Activated naive CD8-positive, alpha-beta T cell (primary cell): Measurements from ENCODE around the gene UGT1A6.
"Not testable (repeated sequence)": the region's sequence is repeated elsewhere in the genome, so short reads cannot be mapped to it uniquely, and the experiment has no call there.

Experiments
- H3K27ac Mint-ChIP-seq: one replicate; pipeline ENCODE4 v1.8.0; 2021; ENCODE audit warnings: mixed read lengths
- H3K27me3 Mint-ChIP-seq: one replicate; pipeline ENCODE4 v1.8.0; 2021; ENCODE audit warnings: mixed read lengths
- H3K36me3 Mint-ChIP-seq: one replicate; pipeline ENCODE4 v1.8.0; 2021; ENCODE audit warnings: mixed read lengths
- H3K4me1 Mint-ChIP-seq: one replicate; pipeline ENCODE4 v1.8.0; 2021; ENCODE audit warnings: low read depth, mixed read lengths
- H3K4me3 Mint-ChIP-seq: one replicate; pipeline ENCODE4 v1.8.0; 2021; ENCODE audit warnings: mild to moderate bottlenecking, mixed read lengths
- H3K9me3 Mint-ChIP-seq: one replicate; pipeline ENCODE4 v1.8.0; 2021; ENCODE audit warnings: low read depth, mixed read lengths

Gene UGT1A6

DNA sequence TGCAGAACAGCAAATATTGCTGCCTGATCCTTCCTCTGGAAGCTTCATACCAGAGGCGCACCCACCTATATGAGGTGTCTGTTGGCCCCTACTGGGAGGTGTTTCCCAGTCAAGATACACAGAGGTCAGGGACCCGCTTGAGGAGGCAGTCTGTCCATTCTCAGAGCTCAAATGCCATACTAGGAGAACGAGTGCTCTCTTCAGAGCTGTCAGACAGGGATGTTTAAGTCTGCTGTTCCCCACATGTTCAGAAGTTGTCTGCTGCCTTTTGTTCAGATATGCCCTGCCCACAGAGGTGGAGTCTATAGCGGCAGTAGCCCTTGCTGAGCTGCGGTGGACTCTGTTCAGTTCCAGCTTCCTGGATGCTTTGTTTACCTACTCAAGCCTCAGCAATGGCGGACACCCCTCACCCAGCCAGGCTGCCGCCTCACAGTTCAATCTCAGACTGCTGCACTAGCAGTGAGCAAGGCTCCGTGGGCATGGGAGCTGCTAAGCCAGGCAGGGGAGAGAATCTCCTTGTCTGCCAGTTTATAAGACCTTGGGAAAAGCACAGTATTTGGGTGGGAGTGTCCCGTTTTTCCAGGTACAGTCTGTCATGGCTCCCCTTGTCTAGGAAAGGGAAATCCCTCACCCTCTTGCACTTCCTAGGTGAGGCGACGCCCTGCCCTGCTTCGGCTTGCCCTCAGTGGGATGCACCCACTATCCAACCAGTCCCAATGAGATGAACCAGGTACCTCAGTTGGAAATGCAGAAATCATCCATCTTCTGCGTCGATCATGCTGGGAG lies 44.4 kb downstream of the UGT1A6 start:
- H3K4me3 Mint-ChIP-seq, H3K36me3 Mint-ChIP-seq: not testable (repeated sequence)
- peaks cover 16% of the 10 kb centered on the region for H3K27me3 Mint-ChIP-seq

DNA sequence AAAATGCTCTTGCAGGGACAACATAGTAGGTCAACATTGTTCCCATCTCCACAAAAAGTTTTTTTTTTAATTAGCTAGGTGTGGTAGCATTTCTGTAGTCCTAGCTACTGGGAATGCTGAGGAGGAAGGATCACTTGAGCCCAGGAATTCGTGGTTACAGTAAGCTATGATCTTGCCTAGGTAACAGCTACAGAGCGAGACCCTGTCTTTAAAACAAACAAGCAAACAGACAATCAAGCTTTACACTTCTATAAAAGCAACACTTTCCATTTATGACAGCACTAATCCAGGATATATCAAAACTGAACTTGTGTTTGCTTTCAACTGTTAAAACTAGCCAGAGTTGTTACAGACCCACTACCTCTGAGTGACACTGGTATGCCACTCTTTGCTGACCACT lies 48.2 kb downstream of the UGT1A6 start:
- H3K36me3 Mint-ChIP-seq = no peaks in the 10 kb centered on the region
- no peaks in the 10 kb centered on the region for H3K4me1 Mint-ChIP-seq
- H3K9me3 Mint-ChIP-seq = no peaks in the 10 kb centered on the region
- no peak overlapping the region for H3K4me3 Mint-ChIP-seq
- H3K27ac Mint-ChIP-seq = no peak overlapping the region
- peaks cover 14% of the 10 kb centered on the region for H3K27me3 Mint-ChIP-seq

More for the DNA sequence above, 44.4 kb downstream of the UGT1A6 start:
- H3K4me1 Mint-ChIP-seq, H3K9me3 Mint-ChIP-seq, H3K27ac Mint-ChIP-seq: not testable (repeated sequence)

DNA sequence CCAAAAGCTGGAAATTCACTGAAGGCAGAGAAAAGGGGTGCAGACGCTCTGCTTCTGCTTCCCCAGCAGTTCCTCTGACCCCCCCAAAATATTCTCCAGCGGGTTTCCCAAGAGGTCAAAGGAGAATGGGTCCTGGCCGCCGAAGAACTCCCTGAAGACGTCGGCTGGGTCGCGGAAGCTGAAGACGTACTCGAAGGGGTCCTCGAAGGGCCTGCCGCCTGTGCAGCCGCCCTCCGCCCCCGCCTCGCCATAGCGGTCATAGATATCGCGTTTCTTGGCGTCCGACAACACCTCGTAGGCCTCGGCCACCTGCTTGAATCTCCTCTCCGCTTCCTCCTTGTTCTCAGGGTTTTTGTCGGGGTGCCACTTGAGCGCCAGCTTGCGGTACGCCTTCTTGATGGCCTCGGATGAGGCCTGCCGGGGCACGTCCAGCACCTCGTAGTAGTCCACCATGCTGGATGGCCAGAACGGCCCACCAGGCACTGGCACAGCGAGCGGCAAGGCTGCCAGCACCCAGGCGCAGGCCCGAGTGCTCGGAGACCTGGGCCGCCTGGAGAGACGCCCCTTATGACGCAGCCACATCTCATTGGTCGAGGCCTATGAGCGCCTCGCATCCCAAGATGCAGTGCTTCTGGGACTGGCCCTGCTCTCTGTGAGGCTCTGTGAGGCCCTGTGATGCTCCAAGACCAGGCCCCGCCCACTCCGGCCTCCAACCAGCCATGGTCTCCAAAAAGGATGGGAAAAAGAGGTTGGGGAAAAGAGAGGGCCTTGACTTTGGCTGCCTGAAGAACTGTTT lies 51.0 kb downstream of the UGT1A6 start:
- H3K9me3 Mint-ChIP-seq = no peaks in the 10 kb centered on the region
- H3K4me3 Mint-ChIP-seq = no peak overlapping the region
- H3K36me3 Mint-ChIP-seq = no peaks in the 10 kb centered on the region
- H3K4me1 Mint-ChIP-seq = no peaks in the 10 kb centered on the region
- no peak overlapping the region for H3K27ac Mint-ChIP-seq
- peaks cover 14% of the 10 kb centered on the region for H3K27me3 Mint-ChIP-seq

DNA sequence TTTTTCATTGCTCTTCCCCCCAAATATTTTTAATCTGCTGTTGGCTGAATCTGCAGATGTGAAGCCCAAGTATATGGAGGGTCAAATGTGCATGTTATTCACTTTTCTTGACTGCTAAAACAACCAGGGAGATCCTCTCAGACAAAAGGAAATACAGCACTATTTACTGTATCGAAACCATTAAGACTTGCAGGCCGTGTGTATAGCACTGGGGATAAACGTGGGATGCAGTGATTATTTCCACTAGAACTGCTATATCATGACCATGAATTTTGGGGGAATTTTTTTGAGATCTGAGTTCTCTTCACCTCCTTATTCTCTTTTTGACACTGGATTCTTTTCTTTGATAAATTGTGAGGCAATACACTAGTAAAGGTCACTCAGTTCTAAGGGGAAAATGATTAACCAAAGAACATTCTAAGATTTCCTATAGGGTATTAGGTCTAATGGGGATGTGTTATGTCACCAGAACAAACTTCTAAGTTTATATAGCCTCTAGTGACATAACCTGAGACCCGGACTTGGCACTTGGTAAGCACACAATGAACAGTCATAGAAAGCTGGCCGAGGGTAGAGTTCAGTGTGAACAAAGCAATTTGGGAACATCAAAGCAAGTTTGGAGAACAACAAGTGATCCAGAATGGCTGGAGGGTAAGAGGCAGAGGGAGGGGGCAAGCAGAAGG lies 52.5 kb downstream of the UGT1A6 start:
- peaks cover 14% of the 10 kb centered on the region for H3K27me3 Mint-ChIP-seq
- no peak overlapping the region for H3K4me3 Mint-ChIP-seq
- no peak overlapping the region for H3K27ac Mint-ChIP-seq
- no peaks in the 10 kb centered on the region for H3K36me3 Mint-ChIP-seq
- no peaks in the 10 kb centered on the region for H3K4me1 Mint-ChIP-seq
- peaks cover 5% of the 10 kb centered on the region for H3K9me3 Mint-ChIP-seq

DNA sequence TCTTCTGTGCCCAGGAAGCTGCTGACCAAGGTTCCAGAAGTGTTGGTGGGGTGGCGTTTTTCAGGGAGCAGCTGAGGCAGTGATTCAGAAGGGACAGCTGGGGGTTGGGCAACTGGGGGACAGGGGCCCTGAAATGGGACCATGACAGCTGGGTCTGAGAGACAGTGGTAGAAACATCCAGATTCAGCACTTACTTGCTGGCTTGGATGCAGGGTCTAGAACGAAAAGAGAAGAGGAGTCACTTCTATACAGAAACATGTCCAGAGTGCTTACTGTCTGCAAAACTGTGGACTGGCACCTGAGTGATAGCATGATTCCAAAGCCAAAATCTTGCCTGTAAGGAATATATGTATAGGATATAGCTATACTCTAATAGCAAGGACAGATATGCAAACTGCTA lies 53.1 kb downstream of the UGT1A6 start:
- H3K4me3 Mint-ChIP-seq, H3K36me3 Mint-ChIP-seq, H3K27ac Mint-ChIP-seq, H3K4me1 Mint-ChIP-seq, H3K9me3 Mint-ChIP-seq: not testable (repeated sequence)
- H3K27me3 Mint-ChIP-seq = peaks cover 14% of the 10 kb centered on the region

DNA sequence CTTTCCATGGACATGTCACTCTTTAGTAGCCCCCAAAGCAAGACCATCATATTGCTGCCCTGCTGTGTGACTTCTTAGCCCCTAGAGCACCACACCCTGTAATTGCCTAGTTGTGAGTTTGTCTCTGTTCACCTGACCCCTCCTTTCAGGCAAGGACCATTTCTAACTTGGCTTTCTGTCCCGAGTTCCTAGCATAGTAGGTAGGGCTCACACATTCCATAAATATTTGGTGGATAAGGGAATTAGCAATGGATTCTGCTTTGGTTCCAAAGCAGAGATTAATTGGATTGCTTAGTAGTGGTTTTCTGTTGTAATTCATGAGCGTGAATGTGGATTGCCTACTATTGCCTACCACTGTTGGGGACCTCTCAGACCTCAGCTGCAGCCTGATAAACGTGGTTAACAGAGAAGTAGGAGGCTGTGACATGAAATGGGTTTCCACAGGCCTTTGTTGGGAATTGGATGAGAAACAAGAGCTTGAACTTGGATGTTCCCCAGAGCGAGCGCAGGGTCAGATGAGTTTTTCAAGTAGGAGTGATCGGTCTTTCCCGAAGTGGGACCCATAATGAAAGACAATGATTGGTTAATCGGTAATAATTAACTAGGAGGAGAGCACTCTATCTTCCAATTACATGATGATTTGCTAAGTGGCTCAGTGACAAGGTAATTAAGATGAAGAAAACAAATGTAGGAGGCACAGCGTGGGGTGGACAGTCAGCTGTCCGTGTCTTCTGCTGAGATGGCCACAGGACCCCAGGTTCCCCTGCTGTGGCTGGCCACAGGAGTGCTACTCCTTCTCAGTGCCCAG lies 54.0 kb downstream of the UGT1A6 start:
- H3K4me3 Mint-ChIP-seq = no peak overlapping the region
- H3K4me1 Mint-ChIP-seq = no peaks in the 10 kb centered on the region
- peaks cover 2% of the 10 kb centered on the region for H3K36me3 Mint-ChIP-seq
- peaks cover 14% of the 10 kb centered on the region for H3K27me3 Mint-ChIP-seq
- peaks cover 8% of the 10 kb centered on the region for H3K9me3 Mint-ChIP-seq
- H3K27ac Mint-ChIP-seq = no peak overlapping the region

DNA sequence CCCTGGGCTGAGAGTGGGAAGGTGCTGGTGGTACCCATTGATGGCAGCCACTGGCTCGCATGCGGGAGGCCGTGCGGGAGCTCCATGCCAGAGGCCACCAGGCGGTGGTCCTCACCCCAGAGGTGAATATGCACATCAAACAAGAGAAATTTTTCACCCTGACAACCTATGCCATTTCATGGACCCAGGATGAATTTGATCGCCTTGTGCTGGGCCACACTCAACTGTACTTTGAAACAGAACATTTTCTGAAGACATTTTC lies 54.5 kb downstream of the UGT1A6 start:
- Mint-ChIP-seq H3K4me1 (no peaks in the 10 kb centered on the region), H3K27ac (no peak overlapping the region), H3K36me3 (peaks cover 2% of the 10 kb centered on the region), H3K27me3 (peaks cover 16% of the 10 kb centered on the region), H3K4me3 (no peak overlapping the region), H3K9me3 (peaks cover 10% of the 10 kb centered on the region)

DNA sequence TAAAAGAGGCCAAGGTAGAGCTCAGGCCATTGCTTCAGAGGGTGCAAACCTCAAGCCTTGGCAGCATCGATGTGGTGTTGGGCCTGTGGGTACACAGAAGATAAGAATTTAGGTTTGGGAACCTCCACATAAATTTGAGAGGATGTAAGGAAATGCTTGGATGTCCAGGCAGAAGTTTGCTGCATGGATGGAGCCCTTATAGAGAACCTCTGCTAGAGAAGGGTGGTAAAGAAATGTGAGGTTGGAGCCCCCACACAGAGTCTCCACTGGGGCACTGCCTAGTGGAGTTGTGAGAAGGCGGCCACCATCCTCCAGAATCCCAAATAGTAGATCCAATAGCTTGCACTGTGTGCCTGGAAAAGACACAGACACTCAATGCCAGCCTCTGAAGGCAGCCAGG lies 58.0 kb downstream of the UGT1A6 start:
- peaks cover 15% of the 10 kb centered on the region for H3K27me3 Mint-ChIP-seq
- H3K9me3 Mint-ChIP-seq, H3K4me1 Mint-ChIP-seq, H3K4me3 Mint-ChIP-seq, H3K36me3 Mint-ChIP-seq, H3K27ac Mint-ChIP-seq: not testable (repeated sequence)

DNA sequence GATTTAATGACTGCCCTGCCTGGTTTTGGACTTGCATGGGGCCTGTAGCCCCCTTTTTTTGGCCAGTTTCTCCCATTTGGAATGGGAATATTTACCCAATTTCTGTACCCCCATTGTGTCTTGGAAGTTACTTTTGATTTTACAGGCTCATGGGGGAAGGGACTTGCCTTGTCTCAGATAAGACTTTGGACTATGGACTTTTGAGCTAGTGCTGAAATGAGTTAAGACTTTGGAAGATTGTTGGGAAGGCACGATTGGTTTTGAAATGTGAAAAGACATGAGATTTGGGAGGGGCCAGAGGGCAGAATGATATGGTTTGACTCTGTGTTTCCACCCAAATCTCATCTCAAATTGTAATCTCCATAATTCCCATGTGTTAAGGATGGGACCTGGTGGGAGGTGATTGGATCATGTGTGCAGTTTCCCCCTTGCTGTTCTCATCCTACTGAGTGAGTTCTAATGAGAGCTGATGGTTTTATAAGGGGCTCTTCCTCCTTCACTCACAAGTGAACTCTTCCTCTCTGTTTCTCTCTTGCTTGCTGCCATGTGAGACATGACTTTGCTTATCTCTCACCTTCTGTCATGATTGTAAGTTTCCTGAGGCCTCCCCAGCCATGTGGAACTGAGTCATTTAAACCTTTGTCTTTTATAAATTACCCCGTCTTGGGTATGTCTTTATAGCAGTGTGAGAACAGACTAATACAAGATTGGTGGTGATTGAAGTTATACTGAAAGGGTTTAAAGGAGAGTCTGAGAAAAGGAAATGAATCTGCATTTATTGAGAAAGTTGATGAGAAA lies 58.7 kb downstream of the UGT1A6 start:
- H3K4me3 Mint-ChIP-seq, H3K27ac Mint-ChIP-seq, H3K36me3 Mint-ChIP-seq, H3K9me3 Mint-ChIP-seq, H3K4me1 Mint-ChIP-seq: not testable (repeated sequence)
- H3K27me3 Mint-ChIP-seq = peaks cover 15% of the 10 kb centered on the region

DNA sequence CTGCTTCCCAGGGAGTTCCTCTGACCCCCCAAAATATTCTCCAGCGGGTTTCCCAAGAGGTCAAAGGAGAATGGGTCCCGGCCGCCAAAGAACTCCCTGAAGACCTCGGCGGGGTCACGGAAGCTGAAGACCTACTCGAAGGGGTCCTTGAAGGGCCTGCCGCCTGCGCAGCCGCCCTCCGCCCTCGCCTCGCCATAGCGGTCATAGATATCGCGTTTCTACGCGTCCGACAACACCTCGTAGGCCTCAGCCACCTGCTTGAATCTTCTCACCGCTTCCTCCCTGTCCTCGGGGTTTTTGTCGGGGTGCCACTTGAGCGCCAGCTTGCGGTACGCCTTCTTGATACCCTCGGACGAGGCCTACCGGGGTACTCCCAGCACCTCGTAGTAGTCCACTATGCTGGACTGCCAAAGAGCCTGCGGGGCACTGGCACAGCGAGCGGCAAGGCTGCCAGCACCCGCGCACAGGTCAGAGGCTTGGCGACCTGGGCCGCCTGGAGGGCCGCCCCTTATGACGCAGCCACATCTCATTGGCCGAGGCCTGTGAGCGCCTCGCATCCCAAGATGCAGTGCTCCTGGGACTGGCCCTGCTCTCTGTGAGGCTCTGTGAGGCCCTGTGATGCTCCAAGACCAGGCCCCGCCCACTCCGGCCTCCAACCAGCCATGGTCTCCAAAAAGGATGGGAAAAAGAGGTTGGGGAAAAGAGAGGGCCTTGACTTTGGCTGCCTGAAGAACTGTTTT lies 62.4 kb downstream of the UGT1A6 start:
- Mint-ChIP-seq H3K36me3 (peaks cover 2% of the 10 kb centered on the region), H3K27ac (no peak overlapping the region), H3K27me3 (peaks cover 6% of the 10 kb centered on the region), H3K4me1 (no peaks in the 10 kb centered on the region), H3K4me3 (no peak overlapping the region), H3K9me3 (peaks cover 6% of the 10 kb centered on the region)

DNA sequence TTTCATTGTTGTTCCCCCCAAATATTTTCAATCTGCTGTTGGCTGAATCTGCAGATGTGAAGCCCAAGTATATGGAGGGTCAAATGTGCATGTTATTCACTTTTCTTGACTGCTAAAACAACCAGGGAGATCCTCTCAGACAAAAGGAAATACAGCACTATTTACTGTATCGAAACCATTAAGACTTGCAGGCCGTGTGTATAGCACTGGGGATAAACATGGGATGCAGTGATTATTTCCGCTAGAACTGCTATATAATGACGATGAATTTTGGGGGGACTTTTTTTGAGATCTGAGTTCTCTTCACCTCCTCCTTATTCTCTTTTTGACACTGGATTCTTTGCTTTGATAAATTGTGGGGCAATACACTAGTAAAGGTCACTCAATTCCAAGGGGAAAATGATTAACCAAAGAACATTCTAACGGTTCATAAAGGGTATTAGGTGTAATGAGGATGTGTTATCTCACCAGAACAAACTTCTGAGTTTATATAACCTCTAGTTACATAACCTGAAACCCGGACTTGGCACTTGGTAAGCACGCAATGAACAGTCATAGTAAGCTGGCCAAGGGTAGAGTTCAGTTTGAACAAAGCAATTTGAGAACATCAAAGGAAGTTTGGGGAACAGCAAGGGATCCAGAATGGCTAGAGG lies 63.9 kb downstream of the UGT1A6 start:
- Mint-ChIP-seq H3K4me1 (no peaks in the 10 kb centered on the region), H3K9me3 (peaks cover 2% of the 10 kb centered on the region), H3K27ac (no peak overlapping the region), H3K27me3 (peaks cover 5% of the 10 kb centered on the region), H3K36me3 (peaks cover 1% of the 10 kb centered on the region), H3K4me3 (no peak overlapping the region)

DNA sequence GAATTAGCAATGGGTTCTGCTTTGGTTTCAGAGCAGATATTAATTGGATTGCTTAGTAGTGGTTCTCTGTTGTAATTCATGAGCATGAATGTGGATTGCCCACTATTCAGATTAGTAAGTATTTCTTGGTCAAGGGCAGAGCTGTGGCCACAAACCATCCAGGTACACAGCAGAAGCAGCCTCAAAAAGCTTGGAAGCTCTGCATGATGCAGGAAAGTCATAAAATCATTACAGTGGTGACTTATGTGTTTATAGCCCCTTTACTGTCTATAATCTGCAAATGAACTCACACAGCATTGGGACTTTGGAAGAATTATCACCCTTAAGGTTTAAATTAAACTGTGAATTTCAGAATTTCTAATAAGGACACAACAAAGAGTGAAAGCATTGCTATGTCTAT lies 65.5 kb downstream of the UGT1A6 start:
- H3K27me3 Mint-ChIP-seq = no peaks in the 10 kb centered on the region
- no peaks in the 10 kb centered on the region for H3K9me3 Mint-ChIP-seq
- H3K4me1 Mint-ChIP-seq = no peaks in the 10 kb centered on the region
- no peak overlapping the region for H3K4me3 Mint-ChIP-seq
- no peak overlapping the region for H3K27ac Mint-ChIP-seq
- H3K36me3 Mint-ChIP-seq = no peaks in the 10 kb centered on the region

DNA sequence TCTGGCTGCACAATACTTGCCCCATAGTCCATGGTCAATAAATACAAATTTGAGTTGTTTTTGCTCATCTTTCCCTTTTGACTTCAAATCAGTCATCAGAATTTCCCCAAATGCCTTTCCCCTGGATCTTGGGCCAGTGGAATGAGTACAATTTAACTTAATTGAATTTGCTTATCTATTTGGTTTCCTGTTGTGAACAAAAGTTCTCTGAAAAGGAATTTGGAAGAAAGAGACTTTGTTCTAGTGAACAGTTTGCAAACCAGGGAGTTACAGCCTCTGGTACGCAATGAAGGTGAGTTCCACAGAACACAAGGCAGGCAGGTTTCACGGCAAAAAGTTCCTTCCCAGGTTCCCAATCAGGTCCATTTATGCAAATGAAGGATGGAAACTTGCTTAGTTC lies 66.2 kb downstream of the UGT1A6 start:
- no peaks in the 10 kb centered on the region for H3K4me1 Mint-ChIP-seq
- H3K27ac Mint-ChIP-seq = no peak overlapping the region
- H3K27me3 Mint-ChIP-seq = peaks cover 5% of the 10 kb centered on the region
- H3K4me3 Mint-ChIP-seq = no peak overlapping the region
- no peaks in the 10 kb centered on the region for H3K9me3 Mint-ChIP-seq
- no peaks in the 10 kb centered on the region for H3K36me3 Mint-ChIP-seq
